Neural cell (in vitro differentiated cells): Measurements from ENCODE around the gene TEDC2. TPM values are rescaled to one million over a fixed set of nuclear protein-coding genes. Genes with fewer than 3 reads are reported as not detected.

Experiments used
- H2AFZ ChIP-seq: fragments of 200-600, 300-800 bp; sonication (generic), shearing (Covaris generic); 2 replicates; pipeline ENCODE4 v1.6.0; 2014; ENCODE audit warnings: low read depth, mild to moderate bottlenecking, antibody characterized with exemption, low read length, moderate library complexity
- H3F3A ChIP-seq: fragments of 200-600 bp; shearing (Covaris generic); 2 replicates; pipeline ENCODE4 v1.6.1; 2016; ENCODE audit warnings: mild to moderate bottlenecking, moderate library complexity, mixed read lengths, antibody characterized with exemption, low read length; ENCODE audit not compliant: insufficient read depth, poor library complexity, severe bottlenecking
- H3K27ac ChIP-seq: fragments of 200-600, 300-800 bp; sonication (generic), shearing (Covaris generic); 2 replicates; pipeline ENCODE4 v1.5.1; 2014; ENCODE audit warnings: mild to moderate bottlenecking, low read length, moderate library complexity
- H3K27me3 ChIP-seq: fragments of 300-800, 200-600 bp; sonication (generic), shearing (Covaris generic); 2 replicates; pipeline ENCODE4 v1.6.0; 2014; ENCODE audit warnings: mild to moderate bottlenecking, low read depth, low read length, moderate library complexity; ENCODE audit not compliant: insufficient read depth
- H3K36me3 ChIP-seq: fragments of 300-800, 200-600 bp; sonication (generic), shearing (Covaris generic); 2 replicates; pipeline ENCODE4 v1.5.1; 2014; ENCODE audit warnings: mild to moderate bottlenecking, antibody characterized with exemption, low read length, moderate library complexity; ENCODE audit not compliant: insufficient read depth
- H3K4me2 ChIP-seq: fragments of 300-800, 200-600 bp; sonication (generic), shearing (Covaris generic); 2 replicates; pipeline ENCODE4 v1.6.0; 2014; ENCODE audit warnings: mild to moderate bottlenecking, low read length
- H3K4me3 ChIP-seq: fragments of 300-800, 200-600 bp; sonication (generic), shearing (Covaris generic); 2 replicates; pipeline ENCODE4 v1.5.1; 2014; ENCODE audit warnings: mild to moderate bottlenecking, low read length, moderate library complexity
- H3K79me2 ChIP-seq: fragments of 200-600 bp; shearing (Covaris generic); replicated peaks from 2 replicates; pipeline ENCODE4 v1.6.0; 2014; ENCODE audit warnings: mild to moderate bottlenecking, low read length, moderate library complexity; ENCODE audit not compliant: insufficient read depth
- H3K9ac ChIP-seq: fragments of 300-800, 200-600 bp; sonication (generic), shearing (Covaris generic); 2 replicates; pipeline ENCODE4 v1.6.1; 2016; ENCODE audit warnings: mild to moderate bottlenecking, low read length, mixed read lengths
- H3K9me2 ChIP-seq: fragments of 200-600 bp; shearing (Covaris generic); 2 replicates; pipeline ENCODE4 v1.6.1; 2016; ENCODE audit warnings: mild to moderate bottlenecking, low read length, mixed read lengths; ENCODE audit not compliant: insufficient read depth
- H3K9me3 ChIP-seq: fragments of 200-600, 300-800 bp; sonication (generic), shearing (Covaris generic); 2 replicates; pipeline ENCODE4 v1.6.1; 2016; ENCODE audit warnings: mild to moderate bottlenecking, mixed run types, low read length, moderate library complexity, mixed read lengths
- H4K20me1 ChIP-seq: fragments of 200-600 bp; shearing (Covaris generic); 2 replicates; pipeline ENCODE4 v1.6.1; 2016; ENCODE audit warnings: mild to moderate bottlenecking, mixed run types; ENCODE audit not compliant: insufficient read depth
- CTCF ChIP-seq: fragments of 450-650 bp; IDR thresholded peaks from 2 replicates; pipeline ENCODE4 v1.5.1; 2014; ENCODE audit warnings: antibody characterized with exemption, mild to moderate bottlenecking, moderate library complexity; ENCODE audit not compliant: poor library complexity, severe bottlenecking
- EP300 ChIP-seq: fragments of 450-650 bp; conservative IDR thresholded peaks from 2 replicates; pipeline ENCODE4 v1.6.1; 2014; ENCODE audit warnings: antibody characterized with exemption, mild to moderate bottlenecking, moderate library complexity; ENCODE audit not compliant: poor library complexity, severe bottlenecking
- EZH2 ChIP-seq: fragments of 200-600, 300-800 bp; shearing (Covaris generic), sonication (generic); IDR thresholded peaks from 2 replicates; pipeline ENCODE4 v1.6.1; 2014; ENCODE audit warnings: antibody characterized with exemption, low read length, borderline replicate concordance, mild to moderate bottlenecking; ENCODE audit not compliant: insufficient read depth, poor library complexity, severe bottlenecking
- MXI1 ChIP-seq: fragments of 450-650 bp; conservative IDR thresholded peaks from 2 replicates; pipeline ENCODE4 v1.6.1; 2014; ENCODE audit warnings: antibody characterized with exemption, mild to moderate bottlenecking; ENCODE audit not compliant: poor library complexity, severe bottlenecking
- POLR2AphosphoS5 ChIP-seq: IDR thresholded peaks from 2 replicates; pipeline ENCODE4 v1.6.1; 2012
- RAD21 ChIP-seq: fragments of 450-650 bp; conservative IDR thresholded peaks from 2 replicates; pipeline ENCODE4 v1.6.1; 2014; ENCODE audit warnings: antibody characterized with exemption, mild to moderate bottlenecking, moderate library complexity
- REST ChIP-seq: IDR thresholded peaks from 2 replicates; pipeline ENCODE4 v1.6.1; 2012; ENCODE audit warnings: borderline replicate concordance
- SMC3 ChIP-seq: fragments of 450-650 bp; conservative IDR thresholded peaks from 2 replicates; pipeline ENCODE4 v1.6.1; 2014; ENCODE audit warnings: antibody characterized with exemption, mild to moderate bottlenecking, moderate library complexity; ENCODE audit not compliant: poor library complexity
- TAF1 ChIP-seq: IDR thresholded peaks from 2 replicates; pipeline ENCODE4 v1.6.1; 2012; ENCODE audit warnings: low read depth
- polyA plus RNA-seq: library from polyadenylated mRNA; depleted of rRNA; stranded (reverse); fragments of >200 nt; gene quantifications from 2 replicates; pipeline ENCODE4 v1.2.3, GENCODE V29; 2014

Gene TEDC2
- polyA plus RNA-seq, 1 donor from 2014 or later: 31.5 TPM

GRCh38 chr16:2450975-2451381, 8.9 kb upstream of the TEDC2 start:
- Histone ChIP-seq H3K79me2 (no peaks in the 10 kb centered on the region), H3K4me2 (no peak overlapping the region), H3K36me3 (no peaks in the 10 kb centered on the region), H3K9me3 (no peaks in the 10 kb centered on the region), H3K27me3 (no peaks in the 10 kb centered on the region), H3K4me3 (no peak overlapping the region), H3K9ac (no peak overlapping the region), H4K20me1 (no peaks in the 10 kb centered on the region), H3F3A (no peaks in the 10 kb centered on the region), H3K27ac (no peak overlapping the region), H3K9me2 (no peaks in the 10 kb centered on the region), H2AFZ (no peak overlapping the region)
- TF ChIP-seq REST (no peak), EZH2 (no peak), EP300 (no peak), SMC3 (no peak), MXI1 (no peak), CTCF (no peak), RAD21 (no peak), POLR2AphosphoS5 (no peak), TAF1 (no peak)

GRCh38 chr16:2451851-2452320, 8.0 kb upstream of the TEDC2 start:
- H3K9ac ChIP-seq: no peak overlapping the region
- H3K27ac ChIP-seq: no peak overlapping the region

More at GRCh38 chr16:2451851-2452320, 8.0 kb upstream of the TEDC2 start:
- Histone ChIP-seq H3K36me3 (no peaks in the 10 kb centered on the region), H3K79me2 (no peaks in the 10 kb centered on the region), H3K4me3 (no peak overlapping the region), H3K27me3 (no peaks in the 10 kb centered on the region), H3K9me3 (no peaks in the 10 kb centered on the region), H3F3A (no peaks in the 10 kb centered on the region), H3K9me2 (no peaks in the 10 kb centered on the region), H4K20me1 (no peaks in the 10 kb centered on the region), H2AFZ (no peak overlapping the region), H3K4me2 (no peak overlapping the region)
- TF ChIP-seq MXI1 (no peak), EP300 (no peak)
